Small intestine (tissue), 7 donors: ENCODE results near the gene RCAN3. TPM values are rescaled to one million over a fixed set of nuclear protein-coding genes. Genes with fewer than 3 reads are reported as not detected.

ENCODE experiments used
- DNase-seq, 2 donors: peaks; one replicate each; pipeline versions ENCODE4 v3.0.0 to v3.0.0-alpha.2; 2013
- FAIRE-seq: peaks from 2 replicates; lab custom pipeline; 2012; peaks lifted over from hg19 to GRCh38; lab: Jason Lieb, UNC
- H3K27ac ChIP-seq, 3 donors: one replicate each; pipeline ENCODE4 v1.5.1; 2013; ENCODE audit warnings: low read length in 2 of 3, mild to moderate bottlenecking in 2 of 3, control low read depth in 1 of 3, inconsistent platforms in 1 of 3, low read depth in 1 of 3, moderate library complexity in 1 of 3
- H3K27me3 ChIP-seq, 3 donors: one replicate each; pipeline ENCODE4 v1.6.1; 2013; ENCODE audit warnings: low read length in 3 of 3, inconsistent platforms in 1 of 3; ENCODE audit not compliant: control insufficient read depth in 3 of 3, insufficient read depth in 3 of 3
- H3K36me3 ChIP-seq, 3 donors: one replicate each; pipeline ENCODE4 v1.6.1; 2013; ENCODE audit warnings: low read length in 3 of 3, inconsistent platforms in 1 of 3, low read depth in 1 of 3, mild to moderate bottlenecking in 1 of 3, moderate library complexity in 1 of 3; ENCODE audit not compliant: control insufficient read depth in 3 of 3, insufficient read depth in 2 of 3
- H3K4me1 ChIP-seq, 3 donors: one replicate each; pipeline ENCODE4 v1.6.1; 2013; ENCODE audit warnings: low read length in 2 of 3, inconsistent platforms in 1 of 3, low read depth in 1 of 3, mild to moderate bottlenecking in 1 of 3, moderate library complexity in 1 of 3; ENCODE audit not compliant: control insufficient read depth in 3 of 3, insufficient read depth in 2 of 3
- H3K4me3 ChIP-seq, 3 donors: one replicate each; pipeline ENCODE4 v1.5.1; 2013; ENCODE audit warnings: low read length in 3 of 3, control low read depth in 1 of 3, inconsistent platforms in 1 of 3, low read depth in 1 of 3, mild to moderate bottlenecking in 1 of 3, moderate library complexity in 1 of 3
- H3K9me3 ChIP-seq, 2 donors: one replicate each; pipeline ENCODE4 v1.6.1; 2013; ENCODE audit warnings: low read depth in 1 of 2, low read length in 1 of 2; ENCODE audit not compliant: control insufficient read depth in 2 of 2, insufficient read depth in 1 of 2
- WGBS, 3 donors: extraction: QIAGEN DNeasy Blood & Tissue Kit; methylation state at CpG; one replicate each; pipeline ENCODE4 v1.1.7; 2013; 5-methylcytosine and 5-hydroxymethylcytosine counted together
- polyA plus RNA-seq, 4 donors: library from polyadenylated mRNA; stranded (reverse) in 3 of 4; unstranded in 1 of 4; fragments of 200-250 nt in 3 of 4; fragments of 120-200 nt in 1 of 4; gene quantifications; one replicate each; pipeline versions ENCODE4 v1.2.1 to v1.2.3, GENCODE V29; 2013
- donor health status: healthy with polysubstance abuse.
- donor health status: control.
- donor health status: control.
- donor health status: Bipolar disorder and iron deficiency.
- donor health status: healthy.

Gene RCAN3
- polyA plus RNA-seq, 4 donors, result 1.9 to 8.3 (median 4.2) TPM

DNA sequence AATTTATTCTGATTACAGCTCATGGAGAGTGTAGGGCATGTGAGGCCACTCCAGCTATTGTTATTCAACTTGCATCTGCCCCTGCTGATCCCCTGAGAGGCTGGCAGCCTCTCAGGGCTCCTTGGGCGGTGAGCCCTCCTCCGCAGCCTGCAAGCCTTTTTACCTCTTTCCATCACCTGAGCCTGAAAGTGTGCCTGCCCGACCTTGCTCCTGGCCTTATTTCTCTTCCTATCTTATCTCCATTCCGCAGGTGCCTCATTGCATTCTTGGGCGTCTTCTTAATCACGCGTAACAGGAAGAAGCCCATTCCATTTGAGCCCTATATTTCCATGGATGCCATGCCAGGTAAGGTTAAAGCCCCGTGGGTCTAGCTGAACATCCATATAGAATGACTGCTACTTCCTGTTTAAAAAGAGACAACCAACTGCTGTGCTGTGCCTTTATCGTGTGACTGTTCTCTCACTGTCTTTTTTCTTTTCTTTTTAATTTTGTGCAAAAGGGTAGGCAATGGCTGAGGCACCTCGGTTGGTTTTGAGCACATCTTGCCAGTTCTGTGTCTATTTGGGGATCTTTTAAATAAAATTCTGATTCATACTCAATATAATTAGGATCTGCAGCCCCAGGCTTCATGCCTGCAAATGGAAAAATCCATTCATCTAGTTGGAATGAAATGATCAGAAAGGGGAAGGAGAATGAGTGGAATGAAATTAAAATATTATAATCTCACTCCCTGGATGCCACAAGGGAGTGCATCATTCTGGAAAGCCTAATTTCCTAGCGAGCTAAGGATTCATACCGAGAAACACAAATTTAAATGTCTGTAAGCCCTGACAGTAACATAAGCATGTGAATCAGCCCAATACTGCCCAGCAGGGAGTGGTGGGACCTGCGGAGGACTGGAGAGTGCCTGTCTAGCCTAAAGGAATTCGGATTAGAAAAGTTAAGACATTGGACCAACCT lies 38.6 kb upstream of the RCAN3 start:
- H3K9me3 ChIP-seq, result no peaks in the 10 kb centered on the region
- peaks cover 0 to 29% (median 8%) of the 10 kb centered on the region in 3 donors for H3K36me3 ChIP-seq
- peak overlapping the region in 1 of 3 donors; percentile 25 for H3K27ac ChIP-seq
- FAIRE-seq, result no peak
- 59 to 65% (median 62%) methylated on average over 14 of the region's 14 CpGs for WGBS, 3 donors
- H3K4me3 ChIP-seq, result no peak overlapping the region
- no peaks in the 10 kb centered on the region for H3K27me3 ChIP-seq
- peak in 1 of 2 donors; percentile 51 for DNase-seq
- peaks cover 0 to 22% (median 0%) of the 10 kb centered on the region in 3 donors for H3K4me1 ChIP-seq

DNA sequence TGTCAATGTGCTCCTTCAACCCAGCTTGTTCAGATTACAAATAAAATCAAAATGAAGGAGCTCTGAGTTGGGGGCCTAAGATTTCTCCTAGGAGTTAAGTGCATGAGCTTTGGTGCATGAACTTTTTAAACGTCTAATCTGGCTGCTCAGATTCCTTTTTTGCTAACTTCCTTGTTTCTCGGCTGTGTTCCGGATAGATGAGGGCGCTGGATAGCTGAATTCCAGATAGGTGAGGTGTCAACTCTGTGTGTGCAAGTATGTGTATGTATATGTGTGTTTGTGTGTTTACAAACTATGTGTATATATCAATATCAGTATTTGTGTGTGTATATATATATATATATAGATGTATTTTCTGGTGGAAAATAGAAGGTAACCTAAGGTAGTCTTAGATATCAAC lies 37.5 kb upstream of the RCAN3 start:
- peaks cover 0 to 22% (median 0%) of the 10 kb centered on the region in 3 donors for H3K4me1 ChIP-seq
- H3K9me3 ChIP-seq, result no peaks in the 10 kb centered on the region
- no peak overlapping the region for H3K4me3 ChIP-seq
- WGBS, 3 donors, result 60 to 75% (median 64%) methylated on average over 4 of the region's 4 CpGs
- H3K27ac ChIP-seq, result peak overlapping the region in 1 of 3 donors; percentile 3
- H3K36me3 ChIP-seq, result peaks cover 0 to 24% (median 8%) of the 10 kb centered on the region in 3 donors
- no peak for FAIRE-seq
- no peaks in the 10 kb centered on the region for H3K27me3 ChIP-seq
- DNase-seq, result no peak

DNA sequence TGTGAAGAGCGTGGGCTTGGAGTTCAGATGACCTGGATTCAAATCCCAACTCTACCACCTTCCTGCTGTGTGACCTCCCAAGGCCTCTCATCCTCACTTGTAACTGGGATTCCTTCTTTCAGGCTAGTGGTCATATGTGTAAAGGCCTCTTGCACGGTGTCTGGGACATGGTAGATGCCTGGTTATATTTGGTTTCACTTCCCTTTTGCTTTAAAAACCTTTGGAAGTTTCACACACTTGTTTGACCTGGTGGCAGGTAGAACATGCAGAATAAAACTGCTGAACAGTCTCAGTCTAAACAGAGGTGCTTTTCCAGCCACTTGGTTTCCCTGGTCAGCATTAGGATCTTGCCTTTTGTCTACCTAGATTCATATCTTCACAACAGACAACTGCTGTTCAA lies 37.0 kb upstream of the RCAN3 start:
- DNase-seq, result peak in 1 of 2 donors; percentile 36
- H3K4me3 ChIP-seq, result no peak overlapping the region
- peaks cover 0 to 22% (median 0%) of the 10 kb centered on the region in 3 donors for H3K4me1 ChIP-seq
- no peaks in the 10 kb centered on the region for H3K27me3 ChIP-seq
- peak overlapping the region in 1 of 3 donors; percentile 57 for H3K27ac ChIP-seq
- WGBS, 3 donors, result 84 to 90% (median 85%) methylated on average over 2 of the region's 2 CpGs
- peaks cover 0 to 21% (median 8%) of the 10 kb centered on the region in 3 donors for H3K36me3 ChIP-seq
- no peaks in the 10 kb centered on the region for H3K9me3 ChIP-seq
- no peak for FAIRE-seq

DNA sequence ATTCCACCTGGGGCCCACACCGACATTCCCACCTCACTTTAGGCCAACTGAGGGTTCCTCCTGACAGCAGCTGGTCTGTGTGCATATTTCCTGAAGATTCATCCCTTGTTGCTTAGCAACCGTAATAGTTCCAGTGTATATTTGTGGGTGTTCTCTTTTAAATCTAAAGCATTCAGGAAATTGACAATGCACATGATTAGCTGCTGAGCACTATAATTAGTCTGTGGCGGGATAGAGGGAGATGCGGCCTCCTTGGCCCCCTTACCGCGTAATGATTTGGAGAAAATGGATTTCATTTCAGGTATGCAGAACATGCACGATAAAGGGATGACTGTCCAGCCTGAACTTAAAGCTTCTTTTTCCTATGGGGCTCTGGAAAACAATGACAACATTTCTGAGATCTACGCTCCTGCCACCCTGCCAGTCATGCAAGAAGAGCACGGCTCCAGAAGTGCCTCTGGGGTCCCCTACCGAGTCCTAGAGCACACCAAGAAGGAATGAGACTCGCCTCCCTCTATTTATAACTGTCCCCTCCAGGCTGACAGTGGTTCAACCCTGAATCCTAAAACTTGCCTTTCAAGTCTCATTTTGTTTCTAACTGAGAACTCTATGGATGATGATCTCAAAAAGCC lies 33.8 kb upstream of the RCAN3 start:
- Histone ChIP-seq H3K27me3 (no peaks in the 10 kb centered on the region), H3K4me1 (peaks cover 0 to 15% (median 0%) of the 10 kb centered on the region in 3 donors), H3K36me3 (peaks cover 0 to 19% (median 6%) of the 10 kb centered on the region in 3 donors), H3K27ac (no peak overlapping the region), H3K4me3 (no peak overlapping the region), H3K9me3 (no peaks in the 10 kb centered on the region)
- no peak for FAIRE-seq
- no peak for DNase-seq
- 87 to 94% (median 93%) methylated on average over 11 of the region's 11 CpGs for WGBS, 3 donors

- DNase-seq, result no peak
- Histone ChIP-seq H3K27ac (no peak overlapping the region), H3K27me3 (no peaks in the 10 kb centered on the region), H3K36me3 (peaks cover 0 to 19% (median 2%) of the 10 kb centered on the region in 3 donors), H3K4me1 (peaks cover 0 to 9% (median 1%) of the 10 kb centered on the region in 3 donors), H3K9me3 (no peaks in the 10 kb centered on the region), H3K4me3 (no peak overlapping the region)
- no peak for FAIRE-seq
- WGBS, 3 donors, result 92 to 93% (median 92%) methylated on average over 2 of the region's 2 CpGs
Measured at GRCh38 chr1:24470592-24470991, 32.0 kb upstream of the RCAN3 start.

DNA sequence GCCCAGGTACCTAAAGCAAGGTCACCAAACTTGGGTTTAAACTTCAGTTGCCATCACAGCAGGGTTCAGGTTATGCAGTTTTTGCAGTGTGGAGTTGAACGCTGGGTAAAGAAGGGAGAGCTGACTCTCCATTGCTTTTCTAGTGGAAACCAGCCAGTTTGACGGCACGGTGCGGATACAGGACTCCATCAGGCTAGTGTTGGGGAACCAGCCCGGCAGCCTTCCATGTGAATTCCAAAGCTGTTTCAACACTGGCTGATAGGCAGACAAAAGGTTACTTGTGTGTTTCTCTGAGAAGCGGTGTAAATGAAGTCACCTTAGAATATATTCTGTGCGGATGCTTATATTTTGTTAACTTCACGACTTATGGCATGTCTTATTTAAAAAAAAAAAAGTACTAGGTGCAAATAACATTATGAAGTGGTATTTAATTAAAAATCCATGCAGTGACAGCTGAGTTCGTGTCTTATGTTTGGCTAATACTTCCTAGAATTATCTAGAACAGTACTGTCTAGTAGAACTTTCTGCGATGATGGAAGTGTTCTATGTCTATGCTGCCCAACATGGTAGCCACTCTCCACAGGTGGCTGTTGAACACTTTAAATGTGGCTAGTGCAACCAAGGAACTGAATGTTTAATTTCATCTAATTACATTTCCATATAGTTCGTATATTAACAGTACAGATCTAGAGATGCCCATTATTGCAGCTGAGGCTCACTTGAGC lies 29.9 kb upstream of the RCAN3 start:
- no peaks in the 10 kb centered on the region for H3K27me3 ChIP-seq
- peaks cover 0 to 25% (median 1%) of the 10 kb centered on the region in 3 donors for H3K4me1 ChIP-seq
- no peaks in the 10 kb centered on the region for H3K9me3 ChIP-seq
- WGBS, 3 donors, result 77 to 86% (median 85%) methylated on average over 11 of the region's 11 CpGs
- FAIRE-seq (no peak), DNase-seq (peak in 1 of 2 donors; percentile 49)
- no peak overlapping the region for H3K27ac ChIP-seq
- no peak overlapping the region for H3K4me3 ChIP-seq
- H3K36me3 ChIP-seq, result peaks cover 0 to 8% (median 0%) of the 10 kb centered on the region in 3 donors

GRCh38 chr1:24474193-24474592 lies 28.4 kb upstream of the RCAN3 start:
- Histone ChIP-seq H3K4me3 (no peak overlapping the region), H3K36me3 (peaks cover 0 to 2% (median 0%) of the 10 kb centered on the region in 3 donors), H3K4me1 (peaks cover 0 to 25% (median 1%) of the 10 kb centered on the region in 3 donors), H3K27me3 (no peaks in the 10 kb centered on the region), H3K9me3 (no peaks in the 10 kb centered on the region), H3K27ac (no peak overlapping the region)
- DNase-seq (no peak), FAIRE-seq (no peak)

- FAIRE-seq (no peak), DNase-seq (no peak)
- Histone ChIP-seq H3K27ac (peak overlapping the region in 1 of 3 donors; percentile 74), H3K4me1 (peaks cover 0 to 25% (median 1%) of the 10 kb centered on the region in 3 donors), H3K4me3 (no peak overlapping the region), H3K27me3 (no peaks in the 10 kb centered on the region), H3K9me3 (no peaks in the 10 kb centered on the region), H3K36me3 (peaks cover 0 to 2% (median 0%) of the 10 kb centered on the region in 3 donors)
- WGBS, 3 donors, result 61 to 68% (median 68%) methylated on average over 4 of the region's 4 CpGs
Measured at GRCh38 chr1:24475700-24476099, 26.9 kb upstream of the RCAN3 start.
